Tibial nerve (tissue), 4 donors: ENCODE data around the gene BBIP1.

Experiments
- EP300 ChIP-seq, 2 donors: sonication (generic); formaldehyde crosslinking; IDR thresholded peaks; one replicate each; pipeline ENCODE4 v1.6.1; 2017; ENCODE audit warnings: antibody characterized with exemption in 2 of 2, mild to moderate bottlenecking in 1 of 2
- POLR2A ChIP-seq, 2 donors: fragments of 450-650 bp; IDR thresholded peaks; one replicate each; pipeline ENCODE4 v1.6.1; 2017; ENCODE audit warnings: antibody characterized with exemption in 2 of 2, mild to moderate bottlenecking in 2 of 2, moderate library complexity in 2 of 2
- TF ChIP-seq, protein P1 (sequence below), 5 experiments: fragments of 200-600 bp in 3 of 5; fragments of 450-650 bp in 2 of 5; sonication (generic) in 3 of 5; IDR thresholded peaks; one replicate each; pipeline ENCODE4 v1.5.1; 2016 to 2019; ENCODE audit warnings: antibody characterized with exemption in 5 of 5, mild to moderate bottlenecking in 3 of 5, moderate library complexity in 2 of 5

DNA sequence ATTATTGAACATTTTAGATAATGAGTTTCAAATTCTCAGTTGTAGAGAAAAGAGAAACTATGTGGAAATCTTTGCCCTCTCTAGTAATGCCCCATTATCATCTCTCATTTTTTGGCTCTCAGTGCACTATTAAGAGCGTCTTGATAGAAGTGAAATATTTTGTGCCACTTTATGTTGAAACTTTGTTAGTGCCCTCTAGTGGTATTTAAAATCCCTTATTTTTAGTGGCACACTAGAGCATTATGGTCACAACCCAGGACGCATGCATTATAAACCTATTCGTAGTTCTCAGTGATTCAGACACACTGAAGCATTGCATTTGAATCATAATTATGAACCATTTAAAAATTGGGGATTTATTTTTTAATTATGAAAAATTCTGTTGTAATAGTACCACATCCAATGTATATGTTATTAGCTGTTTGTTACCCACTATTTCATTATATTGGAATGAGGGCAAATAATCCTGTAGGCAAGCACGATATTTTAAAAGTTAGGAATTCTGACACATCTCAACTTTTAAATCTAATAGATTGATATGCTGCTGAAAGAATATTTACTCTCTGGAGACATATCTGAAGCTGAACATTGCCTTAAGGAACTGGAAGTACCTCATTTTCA, 25.3 kb downstream of the BBIP1 start:
- TF ChIP-seq POLR2A (IDR thresholded peaks at IDR 0.05) (no peak), EP300 (IDR thresholded peaks at IDR 0.05) (no peak)
- TF ChIP-seq, protein P1, sequence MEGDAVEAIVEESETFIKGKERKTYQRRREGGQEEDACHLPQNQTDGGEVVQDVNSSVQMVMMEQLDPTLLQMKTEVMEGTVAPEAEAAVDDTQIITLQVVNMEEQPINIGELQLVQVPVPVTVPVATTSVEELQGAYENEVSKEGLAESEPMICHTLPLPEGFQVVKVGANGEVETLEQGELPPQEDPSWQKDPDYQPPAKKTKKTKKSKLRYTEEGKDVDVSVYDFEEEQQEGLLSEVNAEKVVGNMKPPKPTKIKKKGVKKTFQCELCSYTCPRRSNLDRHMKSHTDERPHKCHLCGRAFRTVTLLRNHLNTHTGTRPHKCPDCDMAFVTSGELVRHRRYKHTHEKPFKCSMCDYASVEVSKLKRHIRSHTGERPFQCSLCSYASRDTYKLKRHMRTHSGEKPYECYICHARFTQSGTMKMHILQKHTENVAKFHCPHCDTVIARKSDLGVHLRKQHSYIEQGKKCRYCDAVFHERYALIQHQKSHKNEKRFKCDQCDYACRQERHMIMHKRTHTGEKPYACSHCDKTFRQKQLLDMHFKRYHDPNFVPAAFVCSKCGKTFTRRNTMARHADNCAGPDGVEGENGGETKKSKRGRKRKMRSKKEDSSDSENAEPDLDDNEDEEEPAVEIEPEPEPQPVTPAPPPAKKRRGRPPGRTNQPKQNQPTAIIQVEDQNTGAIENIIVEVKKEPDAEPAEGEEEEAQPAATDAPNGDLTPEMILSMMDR (IDR thresholded peaks at IDR 0.05), result peak; percentile 52 to 74 (median 64)
